ENCODE data around the gene SLC38A7. TPM values are rescaled to one million over a fixed set of nuclear protein-coding genes. Genes with fewer than 3 reads are reported as not detected.

SLC38A7 gene
- total and polyA plus RNA-seq, 2 experiments from 2014 or later: 16.1 to 19.2 TPM

GRCh38 chr16:58624209-58624608, 60.4 kb downstream of the SLC38A7 start:
- no peak overlapping the region for H3K4me2 ChIP-seq (ENCODE audit: unreplicated experiment)
- no peak for DNase-seq
- peaks cover 7% of the 10 kb centered on the region for H3F3A ChIP-seq (ENCODE audit: insufficient read depth)
- H3K27me3 ChIP-seq (replicated peaks; ENCODE audit: insufficient read depth): no peaks in the 10 kb centered on the region
- H3K9ac ChIP-seq: no peak overlapping the region
- H3K9me2 ChIP-seq (ENCODE audit: insufficient read depth): no peaks in the 10 kb centered on the region
- in situ Hi-C loops (cut with MboI): no loop called here
- peaks cover 35% of the 10 kb centered on the region for H4K20me1 ChIP-seq (ENCODE audit: insufficient read depth)
- no peak overlapping the region for H3K4me3 ChIP-seq
- H3K79me2 ChIP-seq (ENCODE audit: insufficient read depth): peaks cover 100% of the 10 kb centered on the region
- peaks cover 29% of the 10 kb centered on the region for H3K36me3 ChIP-seq (ENCODE audit: low read depth)
- peaks cover 17% of the 10 kb centered on the region for H3K4me1 ChIP-seq (ENCODE audit: insufficient read depth)
- H3K9me3 ChIP-seq (ENCODE audit: low read depth): no peaks in the 10 kb centered on the region
- H3K27ac ChIP-seq: no peak overlapping the region
- TF ChIP-seq EZH2phosphoT487 (IDR thresholded peaks at IDR 0.05; ENCODE audit: insufficient read depth, low read depth) (no peak), EZH2 (IDR thresholded peaks at IDR 0.05; ENCODE audit: insufficient read depth, poor library complexity, severe bottlenecking) (no peak)
- H2AFZ ChIP-seq: no peak overlapping the region
- WGBS, 2 experiments (ENCODE audit: low coverage in 1 of 2, low lambda C conversion rate in 2 of 2, missing lambda C conversion rate in 2 of 2): 86 to 87% methylated on average over 7 of the region's 7 CpGs

- Histone ChIP-seq H3K4me3 (no peak overlapping the region), H3K36me3 (ENCODE audit: low read depth) (peaks cover 47% of the 10 kb centered on the region), H4K20me1 (ENCODE audit: insufficient read depth) (peaks cover 18% of the 10 kb centered on the region; the same call in 1 of the 2 replicates), H2AFZ (no peak overlapping the region), H3K4me1 (ENCODE audit: insufficient read depth) (peaks cover 7% of the 10 kb centered on the region), H3K79me2 (ENCODE audit: insufficient read depth) (peaks cover 100% of the 10 kb centered on the region), H3K27me3 (replicated peaks; ENCODE audit: insufficient read depth) (no peaks in the 10 kb centered on the region), H3K27ac (no peak overlapping the region), H3F3A (ENCODE audit: insufficient read depth) (peaks cover 14% of the 10 kb centered on the region), H3K9me3 (ENCODE audit: low read depth) (no peaks in the 10 kb centered on the region), H3K9me2 (ENCODE audit: insufficient read depth) (no peaks in the 10 kb centered on the region), H3K9ac (no peak overlapping the region), H3K4me2 (ENCODE audit: unreplicated experiment) (no peak overlapping the region)
- TF ChIP-seq EZH2 (IDR thresholded peaks at IDR 0.05; ENCODE audit: insufficient read depth, poor library complexity, severe bottlenecking) (no peak), EZH2phosphoT487 (IDR thresholded peaks at IDR 0.05; ENCODE audit: insufficient read depth, low read depth) (no peak)
- no peak for DNase-seq
- WGBS, 2 experiments (ENCODE audit: low coverage in 1 of 2, low lambda C conversion rate in 2 of 2, missing lambda C conversion rate in 2 of 2): 94 to 97% methylated on average over 10 of the region's 10 CpGs
- in situ Hi-C loops (cut with MboI): no loop called here
These were observed 64.2 kb downstream of the SLC38A7 start for GRCh38 chr16:58620396-58620795.

GRCh38 chr16:58615280-58615679, 69.3 kb downstream of the SLC38A7 start:
- no peaks in the 10 kb centered on the region for H3K9me3 ChIP-seq (ENCODE audit: low read depth)
- 40 to 44% methylated on average over 3 of the region's 3 CpGs for WGBS, 2 experiments (ENCODE audit: low coverage in 1 of 2, low lambda C conversion rate in 2 of 2, missing lambda C conversion rate in 2 of 2)
- in situ Hi-C loops (cut with MboI): no loop called here
- peaks cover 28% of the 10 kb centered on the region for H3K4me1 ChIP-seq (ENCODE audit: insufficient read depth)
- peaks cover 26% of the 10 kb centered on the region for H3K36me3 ChIP-seq (ENCODE audit: low read depth)
- H3K9me2 ChIP-seq (ENCODE audit: insufficient read depth): no peaks in the 10 kb centered on the region
- H2AFZ ChIP-seq: no peak overlapping the region
- TF ChIP-seq EZH2 (IDR thresholded peaks at IDR 0.05; ENCODE audit: insufficient read depth, poor library complexity, severe bottlenecking) (no peak), EZH2phosphoT487 (IDR thresholded peaks at IDR 0.05; ENCODE audit: insufficient read depth, low read depth) (no peak)
- peaks cover 92% of the 10 kb centered on the region for H3K79me2 ChIP-seq (ENCODE audit: insufficient read depth)
- H3K27ac ChIP-seq: peak overlapping the region; percentile 81
- H3K27me3 ChIP-seq (replicated peaks; ENCODE audit: insufficient read depth): no peaks in the 10 kb centered on the region
- H3F3A ChIP-seq (ENCODE audit: insufficient read depth): peaks cover 37% of the 10 kb centered on the region
- H4K20me1 ChIP-seq (ENCODE audit: insufficient read depth): peaks cover 33% of the 10 kb centered on the region; the same call in 1 of the 2 replicates
- no peak overlapping the region for H3K4me3 ChIP-seq
- peak overlapping the region; percentile 71 for H3K9ac ChIP-seq
- H3K4me2 ChIP-seq (ENCODE audit: unreplicated experiment): peak overlapping the region; percentile 37
- DNase-seq: peak; percentile 79

Other genes starting within 250 kb of the SLC38A7 start
- gene NDRG4, start 184.6 kb downstream of the SLC38A7 start, total RNA-seq (2014; rRNA removed; shearing (Covaris generic)): 4.7 and 7.1 TPM in 2 replicates
- 2.5 and 3.4 TPM in 2 replicates for gene NDRG4, start 184.6 kb downstream of the SLC38A7 start, polyA plus RNA-seq (2016; fragmentation: Nextera tagmentation; extraction: Ambion mirVana)
- 11.5 and 14.9 TPM in 2 replicates for gene SETD6, start 169.3 kb downstream of the SLC38A7 start, total RNA-seq (2014; rRNA removed; shearing (Covaris generic))
- 8.7 and 9.4 TPM in 2 replicates for gene SETD6, start 169.3 kb downstream of the SLC38A7 start, polyA plus RNA-seq (2016; fragmentation: Nextera tagmentation; extraction: Ambion mirVana)
- 82.8 and 93.1 TPM in 2 replicates for gene CNOT1, start 54.9 kb downstream of the SLC38A7 start, total RNA-seq (2014; rRNA removed; shearing (Covaris generic))
- gene CNOT1, start 54.9 kb downstream of the SLC38A7 start, polyA plus RNA-seq (2016; fragmentation: Nextera tagmentation; extraction: Ambion mirVana): 35.5 and 35.6 TPM in 2 replicates
- 40.3 and 46.5 TPM in 2 replicates for gene GOT2, start 49.5 kb upstream of the SLC38A7 start, total RNA-seq (2014; rRNA removed; shearing (Covaris generic))
- gene GOT2, start 49.5 kb upstream of the SLC38A7 start, polyA plus RNA-seq (2016; fragmentation: Nextera tagmentation; extraction: Ambion mirVana): 87.9 and 89.6 TPM in 2 replicates